CD14-positive monocyte (primary cell): ENCODE measurements around the gene FLRT1. TPM values are rescaled to one million over a fixed set of nuclear protein-coding genes. Genes with fewer than 3 reads are reported as not detected.

Experiments
- DNase-seq, 3 donors: peaks; one replicate each; pipeline ENCODE4 v3.0.0-alpha.2; 2011 to 2022
- H2AFZ ChIP-seq: 2 replicates; pipeline ENCODE4 v1.6.0; 2012; ENCODE audit warnings: mild to moderate bottlenecking, low read depth, low read length, inconsistent platforms; ENCODE audit not compliant: insufficient read depth, poor library complexity, severe bottlenecking
- H3K27ac ChIP-seq, 2 donors: 1 replicate in 1 of 2; 2 replicates in 1 of 2; pipeline ENCODE4 v1.5.1; 2012 to 2013; ENCODE audit warnings: low read length in 2 of 2, control low read depth in 1 of 2, inconsistent platforms in 1 of 2, low read depth in 1 of 2, mild to moderate bottlenecking in 1 of 2
- H3K27me3 ChIP-seq, 2 donors: one replicate each; pipeline versions ENCODE4 v1.6.0 to v1.6.1; 2011 to 2013; ENCODE audit warnings: low read length in 2 of 2; ENCODE audit not compliant: control insufficient read depth in 2 of 2, insufficient read depth in 2 of 2
- H3K36me3 ChIP-seq, 2 donors: replicated peaks in 1 of 2; 1 replicate in 1 of 2; 2 replicates in 1 of 2; pipeline versions ENCODE4 v1.5.1 to v1.6.1; 2012 to 2013; ENCODE audit warnings: low read length in 2 of 2, control low read depth in 1 of 2, inconsistent platforms in 1 of 2, mild to moderate bottlenecking in 1 of 2; ENCODE audit not compliant: insufficient read depth in 2 of 2, control insufficient read depth in 1 of 2
- H3K4me1 ChIP-seq, 2 donors: 1 replicate in 1 of 2; 2 replicates in 1 of 2; pipeline versions ENCODE4 v1.5.1 to v1.6.1; 2012 to 2013; ENCODE audit warnings: low read length in 2 of 2, control low read depth in 1 of 2, inconsistent platforms in 1 of 2, mild to moderate bottlenecking in 1 of 2, moderate library complexity in 1 of 2; ENCODE audit not compliant: insufficient read depth in 2 of 2, control insufficient read depth in 1 of 2
- H3K4me2 ChIP-seq: replicated peaks from 2 replicates; pipeline ENCODE3; 2012; ENCODE audit warnings: low read length, moderate library complexity, mild to moderate bottlenecking; ENCODE audit not compliant: poor library complexity, severe bottlenecking; ENCODE audit errors: extremely low read depth
- H3K4me3 ChIP-seq, 3 experiments: fragments of 200-600 bp in 1 of 3; sonication (generic) in 1 of 3; replicated peaks in 1 of 3; 1 replicate in 2 of 3; 2 replicates in 1 of 3; pipeline ENCODE4 v1.5.1; 2011 to 2013; ENCODE audit warnings: low read length in 3 of 3, mild to moderate bottlenecking in 3 of 3, control low read depth in 2 of 3, low read depth in 2 of 3, inconsistent platforms in 1 of 3, moderate library complexity in 1 of 3
- H3K79me2 ChIP-seq: 2 replicates; pipeline ENCODE4 v1.6.0; 2012; ENCODE audit warnings: mild to moderate bottlenecking, control low read depth, inconsistent platforms, low read length, moderate library complexity; ENCODE audit not compliant: insufficient read depth
- H3K9ac ChIP-seq: 2 replicates; pipeline ENCODE4 v1.6.0; 2017; ENCODE audit warnings: low read length, mild to moderate bottlenecking; ENCODE audit not compliant: insufficient read depth, poor library complexity, severe bottlenecking
- H3K9me3 ChIP-seq, 2 donors: replicated peaks in 1 of 2; 1 replicate in 1 of 2; 2 replicates in 1 of 2; pipeline versions ENCODE4 v1.5.1 to v1.6.1; 2012 to 2013; ENCODE audit warnings: low read length in 2 of 2, control low read depth in 1 of 2; ENCODE audit not compliant: control insufficient read depth in 1 of 2, insufficient read depth in 1 of 2
- H4K20me1 ChIP-seq: 2 replicates; pipeline ENCODE4 v1.6.0; 2012; ENCODE audit warnings: mild to moderate bottlenecking, low read length, control low read depth, moderate library complexity; ENCODE audit not compliant: insufficient read depth
- H3K27ac Mint-ChIP-seq, 7 donors: one replicate each; pipeline ENCODE4 v1.8.0; 2020; ENCODE audit warnings: mild to moderate bottlenecking in 7 of 7, mixed read lengths in 7 of 7, moderate library complexity in 6 of 7, inconsistent platforms in 2 of 7
- H3K27me3 Mint-ChIP-seq, 3 donors: one replicate each; pipeline ENCODE4 v1.8.0; 2021 to 2022; ENCODE audit warnings: low read depth in 3 of 3, mild to moderate bottlenecking in 3 of 3, mixed read lengths in 3 of 3, moderate library complexity in 3 of 3, inconsistent platforms in 1 of 3
- H3K36me3 Mint-ChIP-seq, 2 donors: one replicate each; pipeline ENCODE4 v1.8.0; 2020; ENCODE audit warnings: mixed read lengths in 2 of 2, inconsistent platforms in 1 of 2, mild to moderate bottlenecking in 1 of 2
- H3K4me1 Mint-ChIP-seq: one replicate; pipeline ENCODE4 v1.8.0; 2020; ENCODE audit warnings: mild to moderate bottlenecking, mixed read lengths
- H3K4me3 Mint-ChIP-seq, 2 donors: one replicate each; pipeline ENCODE4 v1.8.0; 2020; ENCODE audit warnings: mild to moderate bottlenecking in 2 of 2, mixed read lengths in 2 of 2, moderate library complexity in 1 of 2
- H3K9me3 Mint-ChIP-seq, 7 donors: one replicate each; pipeline ENCODE4 v1.8.0; 2020 to 2022; ENCODE audit warnings: mixed read lengths in 7 of 7, mild to moderate bottlenecking in 6 of 7, moderate library complexity in 6 of 7, inconsistent platforms in 2 of 7
- CTCF ChIP-seq: fragments of 200-600 bp; IDR thresholded peaks from one replicate; pipeline ENCODE4 v1.8.0; 2022; ENCODE audit warnings: antibody characterized with exemption, mild to moderate bottlenecking
- WGBS: methylation state at CpG from one replicate; pipeline ENCODE4 v1.1.5; 2013; ENCODE audit warnings: missing lambda C conversion rate; ENCODE audit not compliant: insufficient coverage; 5-methylcytosine and 5-hydroxymethylcytosine counted together
- intact Hi-C, 2 donors: fragments of 100-400 bp; cut with micrococcal nuclease; formaldehyde crosslinking; loops; one replicate each; pipeline versions ENCODE4 v1.15.0 to v1.15.1; 2023
- polyA plus RNA-seq, 3 donors: library from polyadenylated mRNA; depleted of rRNA in 1 of 3; unstranded in 2 of 3; stranded (reverse) in 1 of 3; fragments of 300-500 nt in 2 of 3; fragments of >200 nt in 1 of 3; fragmentation: Illumina TruSeq in 2 of 3; gene quantifications; 1 replicate in 2 of 3; 2 replicates in 1 of 3; pipeline ENCODE4 v1.2.3, GENCODE V29; 2012 to 2021

The FLRT1 gene
- polyA plus RNA-seq, 3 donors, result not detected

- DNase-seq, result no peak
- Histone ChIP-seq H3K79me2 (no peaks in the 10 kb centered on the region), H3K4me2 (no peak overlapping the region), H2AFZ (no peak overlapping the region), H4K20me1 (no peaks in the 10 kb centered on the region), H3K27ac (no peak overlapping the region), H3K9me3 (peaks cover 0 to 5% of the 10 kb centered on the region in 2 donors), H3K27me3 (peaks cover 11 to 30% of the 10 kb centered on the region in 2 donors), H3K9ac (no peak overlapping the region), H3K4me1 (peaks cover 11 to 14% of the 10 kb centered on the region in 2 donors), H3K4me3 (no peak overlapping the region), H3K36me3 (no peaks in the 10 kb centered on the region)
- intact Hi-C loops, result no loop called here
- TF ChIP-seq CTCF, result no peak
- peaks cover 11% of the 10 kb centered on the region for H3K4me1 Mint-ChIP-seq
- H3K4me3 Mint-ChIP-seq, result no peak overlapping the region
- 91% methylated on average over 12 of the region's 13 CpGs for WGBS
- peaks cover 28 to 34% (median 32%) of the 10 kb centered on the region in 3 donors for H3K27me3 Mint-ChIP-seq
- peaks cover 0 to 6% (median 0%) of the 10 kb centered on the region in 7 donors for H3K9me3 Mint-ChIP-seq
- no peak overlapping the region for H3K27ac Mint-ChIP-seq
- peaks cover 0 to 3% of the 10 kb centered on the region in 2 donors for H3K36me3 Mint-ChIP-seq
Measured at GRCh38 chr11:64056861-64057260, 21.1 kb downstream of the FLRT1 start.

- Histone ChIP-seq H3K36me3 (no peaks in the 10 kb centered on the region), H4K20me1 (no peaks in the 10 kb centered on the region), H3K9ac (no peak overlapping the region), H3K27me3 (peaks cover 11 to 36% of the 10 kb centered on the region in 2 donors), H3K79me2 (no peaks in the 10 kb centered on the region), H3K4me2 (no peak overlapping the region), H3K4me3 (no peak overlapping the region), H2AFZ (no peak overlapping the region), H3K9me3 (peaks cover 0 to 5% of the 10 kb centered on the region in 2 donors), H3K27ac (no peak overlapping the region), H3K4me1 (peaks cover 11 to 14% of the 10 kb centered on the region in 2 donors)
- Mint-ChIP-seq H3K27ac (no peak overlapping the region), H3K9me3 (peaks cover 0 to 6% (median 0%) of the 10 kb centered on the region in 7 donors), H3K4me3 (no peak overlapping the region), H3K27me3 (peaks cover 32 to 45% (median 36%) of the 10 kb centered on the region in 3 donors), H3K4me1 (peaks cover 11% of the 10 kb centered on the region), H3K36me3 (peaks cover 0 to 3% of the 10 kb centered on the region in 2 donors)
- DNase-seq, result no peak
- TF ChIP-seq CTCF, result no peak
- WGBS, result 95% methylated on average over 9 of the region's 10 CpGs
- intact Hi-C loops, result no loop called here
Measured at GRCh38 chr11:64057890-64058289, 22.2 kb downstream of the FLRT1 start.
